Esophagus squamous epithelium (tissue), 4 donors: ENCODE results near the gene FAM135A.

Source experiments
- CTCF ChIP-seq, 6 experiments: fragments of 450-650 bp in 4 of 6; fragments of 200-600 bp in 2 of 6; sonication (generic) in 2 of 6; IDR thresholded peaks; one replicate each; pipeline ENCODE4 v1.5.1; 2016 to 2019; ENCODE audit warnings: antibody characterized with exemption in 6 of 6, mild to moderate bottlenecking in 4 of 6, moderate library complexity in 4 of 6
- POLR2A ChIP-seq, 4 donors: fragments of 450-650 bp; IDR thresholded peaks; one replicate each; pipeline ENCODE4 v1.6.1; 2017; ENCODE audit warnings: antibody characterized with exemption in 4 of 4, mild to moderate bottlenecking in 4 of 4, moderate library complexity in 3 of 4

- TF ChIP-seq CTCF (IDR thresholded peaks at IDR 0.05) (no peak), POLR2A (IDR thresholded peaks at IDR 0.05) (no peak)
These were observed 1.5 kb downstream of the FAM135A start for GRCh38 chr6:70414813-70415212.
